Measurements from ENCODE around the gene BUD23. TPM values are rescaled to one million over a fixed set of nuclear protein-coding genes. Genes with fewer than 3 reads are reported as not detected.
A peak's percentile ranks its signal among the peaks of the same experiment; 100 is the strongest.
"Not testable (repeated sequence)": the region's sequence is repeated elsewhere in the genome, so short reads cannot be mapped to it uniquely, and the experiment has no call there.

The BUD23 gene
- total RNA-seq, 1 donor from 2014 or later, result 42.4 TPM

- ATAC-seq (no peak), DNase-seq (no peak)
- H3K36me3 ChIP-seq, result no peaks in the 10 kb centered on the region
- no peak overlapping the region for H3K27ac ChIP-seq
- no peak overlapping the region for H3K4me3 ChIP-seq
- H3K4me1 ChIP-seq, result peaks cover 17% of the 10 kb centered on the region
- no peaks in the 10 kb centered on the region for H3K9me3 ChIP-seq
- no peaks in the 10 kb centered on the region for H3K27me3 ChIP-seq (ENCODE audit: low read depth)
- TF ChIP-seq, protein P1, sequence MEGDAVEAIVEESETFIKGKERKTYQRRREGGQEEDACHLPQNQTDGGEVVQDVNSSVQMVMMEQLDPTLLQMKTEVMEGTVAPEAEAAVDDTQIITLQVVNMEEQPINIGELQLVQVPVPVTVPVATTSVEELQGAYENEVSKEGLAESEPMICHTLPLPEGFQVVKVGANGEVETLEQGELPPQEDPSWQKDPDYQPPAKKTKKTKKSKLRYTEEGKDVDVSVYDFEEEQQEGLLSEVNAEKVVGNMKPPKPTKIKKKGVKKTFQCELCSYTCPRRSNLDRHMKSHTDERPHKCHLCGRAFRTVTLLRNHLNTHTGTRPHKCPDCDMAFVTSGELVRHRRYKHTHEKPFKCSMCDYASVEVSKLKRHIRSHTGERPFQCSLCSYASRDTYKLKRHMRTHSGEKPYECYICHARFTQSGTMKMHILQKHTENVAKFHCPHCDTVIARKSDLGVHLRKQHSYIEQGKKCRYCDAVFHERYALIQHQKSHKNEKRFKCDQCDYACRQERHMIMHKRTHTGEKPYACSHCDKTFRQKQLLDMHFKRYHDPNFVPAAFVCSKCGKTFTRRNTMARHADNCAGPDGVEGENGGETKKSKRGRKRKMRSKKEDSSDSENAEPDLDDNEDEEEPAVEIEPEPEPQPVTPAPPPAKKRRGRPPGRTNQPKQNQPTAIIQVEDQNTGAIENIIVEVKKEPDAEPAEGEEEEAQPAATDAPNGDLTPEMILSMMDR (IDR thresholded peaks at IDR 0.05), result no peak
- intact Hi-C loops (cut with DNase I), result no loop called here
Measured at GRCh38 chr7:73706126-73707044, 23.0 kb downstream of the BUD23 start.

DNA sequence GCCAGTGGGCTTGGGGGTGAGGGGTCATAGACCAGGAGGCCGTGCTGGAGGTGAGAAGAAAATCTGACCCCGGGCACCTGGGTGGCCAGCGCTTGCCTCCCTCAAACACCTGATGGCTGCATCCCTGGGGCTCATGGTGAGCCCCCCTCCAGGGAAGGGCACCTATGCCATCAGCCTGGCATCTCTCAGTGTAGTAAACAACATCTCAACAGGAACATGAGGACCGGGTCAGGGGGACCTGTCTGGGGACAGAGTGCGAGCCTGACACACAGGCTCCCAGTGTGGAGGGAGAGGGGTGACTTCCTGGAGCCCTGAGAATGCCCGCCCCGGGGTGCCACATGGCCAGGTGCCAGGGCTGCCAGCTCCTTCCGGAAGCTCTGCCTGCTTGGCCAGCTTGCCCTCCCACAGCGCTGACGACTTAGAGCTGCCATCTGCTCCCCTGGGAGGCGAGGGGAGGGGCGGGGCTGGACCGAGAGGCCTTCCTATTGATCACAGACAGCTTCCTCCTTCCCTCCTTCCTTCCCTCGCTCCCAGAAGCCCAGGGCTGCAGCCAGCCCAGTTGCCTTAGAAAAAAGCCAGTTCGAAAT is 23.7 kb downstream of the BUD23 start:
- H3K36me3 ChIP-seq, result no peaks in the 10 kb centered on the region
- intact Hi-C loops (cut with DNase I), result no loop called here

DNA sequence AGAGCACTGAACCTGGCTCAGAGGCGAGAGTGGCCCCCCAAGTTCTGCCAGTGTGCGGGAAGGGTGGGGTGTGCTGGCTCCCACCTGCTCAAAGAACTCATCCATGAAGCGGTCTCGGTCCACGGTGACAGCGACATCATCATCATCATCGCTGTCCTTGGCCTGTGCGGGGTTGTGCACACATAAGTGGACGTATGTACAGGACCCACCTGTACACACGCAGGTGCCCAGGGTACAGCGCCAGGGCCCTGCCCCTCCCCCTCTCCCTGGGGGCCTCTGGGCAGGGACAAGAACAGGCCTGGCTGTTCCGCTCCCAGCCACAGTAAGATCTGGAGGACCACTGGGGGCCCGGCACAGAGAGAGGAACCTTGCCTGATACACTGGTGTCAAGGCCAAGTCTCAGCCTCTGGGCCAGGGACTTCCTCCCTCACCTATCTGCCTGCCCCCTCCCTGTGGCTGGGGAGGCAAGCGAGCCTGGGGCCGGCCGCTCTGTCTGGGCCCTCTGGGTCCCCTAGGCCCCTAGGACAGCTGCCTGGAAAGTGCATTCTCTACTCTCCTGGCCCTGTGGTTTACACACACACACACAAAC is 25.7 kb downstream of the BUD23 start:
- intact Hi-C loops (cut with DNase I), result no loop called here
- Histone ChIP-seq H3K4me3 (no peak overlapping the region), H3K36me3 (no peaks in the 10 kb centered on the region), H3K4me1 (peaks cover 16% of the 10 kb centered on the region), H3K27me3 (ENCODE audit: low read depth) (no peaks in the 10 kb centered on the region), H3K9me3 (no peaks in the 10 kb centered on the region), H3K27ac (no peak overlapping the region)
- ATAC-seq (no peak), DNase-seq (no peak)
- TF ChIP-seq, protein P1 (IDR thresholded peaks at IDR 0.05), result no peak

More for the DNA sequence above, 23.7 kb downstream of the BUD23 start:
- Histone ChIP-seq H3K4me3 (no peak overlapping the region), H3K27ac (no peak overlapping the region), H3K27me3 (ENCODE audit: low read depth) (no peaks in the 10 kb centered on the region), H3K9me3 (no peaks in the 10 kb centered on the region), H3K4me1 (peaks cover 17% of the 10 kb centered on the region)
- ATAC-seq (peak in 1 of 2 donors; percentile 10), DNase-seq (peak; percentile 77)
- TF ChIP-seq, protein P1 (IDR thresholded peaks at IDR 0.05), result no peak

DNA sequence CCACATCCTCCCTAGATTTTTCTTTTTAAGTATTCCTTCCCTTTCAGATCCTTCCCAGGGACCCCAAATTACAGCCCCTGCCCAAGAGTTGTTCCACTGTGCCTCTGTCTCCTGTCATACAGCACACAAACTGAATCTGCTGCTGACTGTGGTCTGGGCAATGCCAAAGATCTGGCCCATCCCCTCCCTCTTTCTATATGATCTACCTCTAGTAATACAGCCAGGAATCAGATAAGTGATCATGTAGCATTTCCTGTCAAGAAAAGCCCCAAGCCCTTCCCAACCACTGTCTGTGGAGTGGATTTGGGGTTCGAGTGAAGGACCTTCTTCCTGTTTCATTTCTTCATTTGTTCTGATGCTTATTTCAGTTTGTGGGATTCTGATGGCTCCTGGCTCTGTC is 29.4 kb downstream of the BUD23 start:
- no peaks in the 10 kb centered on the region for H3K36me3 ChIP-seq
- H3K27ac ChIP-seq, result no peak overlapping the region
- TF ChIP-seq, protein P1 (IDR thresholded peaks at IDR 0.05), result no peak
- peaks cover 8% of the 10 kb centered on the region for H3K4me1 ChIP-seq
- no peaks in the 10 kb centered on the region for H3K27me3 ChIP-seq (ENCODE audit: low read depth)
- DNase-seq, result no peak
- intact Hi-C loops (cut with DNase I), result no loop called here
- ATAC-seq, result no peak
- H3K9me3 ChIP-seq, result no peaks in the 10 kb centered on the region
- H3K4me3 ChIP-seq, result no peak overlapping the region

DNA sequence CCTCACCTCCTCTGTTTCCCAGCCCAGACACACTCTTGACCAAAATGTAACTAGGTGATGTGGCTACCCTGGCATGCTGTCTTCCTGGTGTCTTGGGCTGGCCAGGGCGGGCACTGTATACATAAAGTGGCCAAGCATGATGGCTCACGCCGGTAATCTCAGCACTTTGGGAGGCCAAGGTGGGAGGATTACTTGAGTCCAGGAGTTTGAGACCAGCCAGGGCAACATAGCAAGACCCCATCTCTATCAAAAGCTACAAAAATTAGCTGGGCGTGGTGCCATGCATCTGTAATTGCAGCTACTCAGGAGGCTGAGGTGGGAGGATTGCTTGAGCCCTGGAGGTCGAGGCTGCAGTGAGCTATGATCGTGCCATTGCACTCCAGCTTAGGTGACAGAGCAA is 29.9 kb downstream of the BUD23 start:
- peaks cover 14% of the 10 kb centered on the region for H3K4me1 ChIP-seq
- H3K36me3 ChIP-seq; H3K9me3 ChIP-seq; intact Hi-C loops (cut with DNase I); H3K27me3 ChIP-seq (ENCODE audit: low read depth); ATAC-seq; H3K27ac ChIP-seq; DNase-seq; H3K4me3 ChIP-seq: not testable (repeated sequence)

Measured in lower lobe of right lung (tissue), 2 donors.